ENCODE data around the gene NBAS. TPM values are rescaled to one million over a fixed set of nuclear protein-coding genes. Genes with fewer than 3 reads are reported as not detected.

NBAS gene
- total and polyA plus RNA-seq, 2 of the 13 experiments (the other 11 are each of a cell fraction or from before 2014, with no cell fraction given) = 33.6 to 58.7 TPM

DNA sequence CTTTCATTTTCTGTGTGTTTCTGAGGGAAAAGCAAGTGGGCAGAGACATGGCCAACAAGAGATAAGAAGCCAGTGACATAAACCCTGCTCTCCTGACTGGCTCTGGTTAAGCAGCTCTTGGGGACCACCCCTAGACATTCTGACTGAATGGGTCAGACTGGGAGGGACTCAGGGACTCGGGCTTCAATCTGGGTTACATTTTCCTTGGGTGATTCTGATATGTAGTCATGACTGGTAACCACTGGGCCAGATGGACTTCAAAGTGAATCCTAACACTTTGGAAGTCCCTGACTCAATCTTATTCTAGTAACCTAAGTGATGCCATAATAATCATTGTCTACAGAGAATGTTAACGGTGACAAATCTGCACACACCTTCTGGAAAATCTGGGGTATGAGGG lies 397.8 kb downstream of the NBAS start:
- WGBS (ENCODE audit: low lambda C conversion rate) = 0% methylated on average over 2 of the region's 2 CpGs
- ATAC-seq (no peak), FAIRE-seq (no peak), DNase-seq (ENCODE audit: low spot score) (no peak)
- Histone ChIP-seq H3K27ac (ENCODE audit: extremely low read length, insufficient read depth, low read length) (no peak overlapping the region), H3K4me2 (ENCODE audit: low read depth, low read length) (no peak overlapping the region), H3K79me2 (ENCODE audit: insufficient read depth, low read length) (no peaks in the 10 kb centered on the region), H3K9ac (ENCODE audit: insufficient read depth, low read depth, low read length) (no peak overlapping the region), H2AFZ (ENCODE audit: low read length) (no peak overlapping the region), H4K20me1 (ENCODE audit: insufficient read depth, low read length) (no peaks in the 10 kb centered on the region), H3K27me3 (ENCODE audit: control insufficient read depth in 1 of 2, insufficient read depth in 2 of 2, low read length in 2 of 2) (no peaks in the 10 kb centered on the region), H3K36me3 (replicated peaks in 1 of 2; ENCODE audit: control insufficient read depth in 1 of 2, insufficient read depth in 2 of 2, low read length in 2 of 2) (no peaks in the 10 kb centered on the region), H3K4me1 (ENCODE audit: insufficient read depth, low read length) (peaks cover 6% of the 10 kb centered on the region), H3K9me3 (ENCODE audit: low read length) (no peaks in the 10 kb centered on the region), H3K4me3 (replicated peaks in 1 of 3; ENCODE audit: insufficient read depth in 1 of 3, low read depth in 2 of 3, low read length in 3 of 3) (no peak overlapping the region)
- no TSS peak for BruUV-seq (replicated peaks)
- in situ Hi-C loops (cut with HindIII; ENCODE audit: extremely low pct_ligation_motif_present, low pct_unique_long_range_greater_than_20kb) = no loop called here
- intact Hi-C loops (cut with micrococcal nuclease; ENCODE audit: unreplicated experiment) = no loop called here
- ChIA-PET CTCF (ENCODE audit: low intra/inter-chr PET ratio, low total read pairs) (no interaction called here), POLR2A (no interaction called here)
- TF ChIP-seq SMARCE1 (IDR thresholded peaks at IDR 0.05; ENCODE audit: borderline replicate concordance) (no peak), ZNF672 (CRISPR knock-in tag; IDR thresholded peaks at IDR 0.05) (no peak), SOX5 (CRISPR knock-in tag; IDR thresholded peaks at IDR 0.05; ENCODE audit: borderline replicate concordance) (no peak), ASH2L (IDR thresholded peaks at IDR 0.05; ENCODE audit: insufficient read length, low read depth, low read length) (no peak), SP140L (CRISPR knock-in tag; IDR thresholded peaks at IDR 0.05; ENCODE audit: borderline replicate concordance) (no peak), SIN3B (IDR thresholded peaks at IDR 0.05; ENCODE audit: low read length) (no peak), RFXAP (CRISPR knock-in tag; IDR thresholded peaks at IDR 0.05; ENCODE audit: borderline replicate concordance) (no peak), ZFP41 (CRISPR knock-in tag; IDR thresholded peaks at IDR 0.05; ENCODE audit: borderline replicate concordance) (no peak), LCORL (IDR thresholded peaks at IDR 0.05) (no peak), LCORL (CRISPR knock-in tag; IDR thresholded peaks at IDR 0.05) (no peak)
- TF ChIP-seq, protein P1, sequence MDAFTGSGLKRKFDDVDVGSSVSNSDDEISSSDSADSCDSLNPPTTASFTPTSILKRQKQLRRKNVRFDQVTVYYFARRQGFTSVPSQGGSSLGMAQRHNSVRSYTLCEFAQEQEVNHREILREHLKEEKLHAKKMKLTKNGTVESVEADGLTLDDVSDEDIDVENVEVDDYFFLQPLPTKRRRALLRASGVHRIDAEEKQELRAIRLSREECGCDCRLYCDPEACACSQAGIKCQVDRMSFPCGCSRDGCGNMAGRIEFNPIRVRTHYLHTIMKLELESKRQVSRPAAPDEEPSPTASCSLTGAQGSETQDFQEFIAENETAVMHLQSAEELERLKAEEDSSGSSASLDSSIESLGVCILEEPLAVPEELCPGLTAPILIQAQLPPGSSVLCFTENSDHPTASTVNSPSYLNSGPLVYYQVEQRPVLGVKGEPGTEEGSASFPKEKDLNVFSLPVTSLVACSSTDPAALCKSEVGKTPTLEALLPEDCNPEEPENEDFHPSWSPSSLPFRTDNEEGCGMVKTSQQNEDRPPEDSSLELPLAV (CRISPR knock-in tag; conservative IDR thresholded peaks at IDR 0.05; ENCODE audit: low read depth) = no peak
- TF ChIP-seq, protein P2, sequence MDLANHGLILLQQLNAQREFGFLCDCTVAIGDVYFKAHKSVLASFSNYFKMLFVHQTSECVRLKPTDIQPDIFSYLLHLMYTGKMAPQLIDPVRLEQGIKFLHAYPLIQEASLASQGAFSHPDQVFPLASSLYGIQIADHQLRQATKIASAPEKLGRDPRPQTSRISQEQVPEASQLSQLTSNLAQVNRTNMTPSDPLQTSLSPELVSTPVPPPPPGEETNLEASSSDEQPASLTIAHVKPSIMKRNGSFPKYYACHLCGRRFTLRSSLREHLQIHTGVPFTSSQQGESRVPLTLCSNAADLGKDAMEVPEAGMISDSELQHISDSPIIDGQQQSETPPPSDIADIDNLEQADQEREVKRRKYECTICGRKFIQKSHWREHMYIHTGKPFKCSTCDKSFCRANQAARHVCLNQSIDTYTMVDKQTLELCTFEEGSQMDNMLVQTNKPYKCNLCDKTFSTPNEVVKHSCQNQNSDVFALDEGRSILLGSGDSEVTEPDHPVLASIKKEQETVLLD (CRISPR knock-in tag; IDR thresholded peaks at IDR 0.05; ENCODE audit: low read depth) = no peak
- TF ChIP-seq, protein P3, sequence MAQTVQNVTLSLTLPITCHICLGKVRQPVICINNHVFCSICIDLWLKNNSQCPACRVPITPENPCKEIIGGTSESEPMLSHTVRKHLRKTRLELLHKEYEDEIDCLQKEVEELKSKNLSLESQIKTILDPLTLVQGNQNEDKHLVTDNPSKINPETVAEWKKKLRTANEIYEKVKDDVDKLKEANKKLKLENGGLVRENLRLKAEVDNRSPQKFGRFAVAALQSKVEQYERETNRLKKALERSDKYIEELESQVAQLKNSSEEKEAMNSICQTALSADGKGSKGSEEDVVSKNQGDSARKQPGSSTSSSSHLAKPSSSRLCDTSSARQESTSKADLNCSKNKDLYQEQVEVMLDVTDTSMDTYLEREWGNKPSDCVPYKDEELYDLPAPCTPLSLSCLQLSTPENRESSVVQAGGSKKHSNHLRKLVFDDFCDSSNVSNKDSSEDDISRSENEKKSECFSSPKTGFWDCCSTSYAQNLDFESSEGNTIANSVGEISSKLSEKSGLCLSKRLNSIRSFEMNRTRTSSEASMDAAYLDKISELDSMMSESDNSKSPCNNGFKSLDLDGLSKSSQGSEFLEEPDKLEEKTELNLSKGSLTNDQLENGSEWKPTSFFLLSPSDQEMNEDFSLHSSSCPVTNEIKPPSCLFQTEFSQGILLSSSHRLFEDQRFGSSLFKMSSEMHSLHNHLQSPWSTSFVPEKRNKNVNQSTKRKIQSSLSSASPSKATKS (CRISPR knock-in tag; IDR thresholded peaks at IDR 0.05) = no peak
- TF ChIP-seq, protein P4, sequence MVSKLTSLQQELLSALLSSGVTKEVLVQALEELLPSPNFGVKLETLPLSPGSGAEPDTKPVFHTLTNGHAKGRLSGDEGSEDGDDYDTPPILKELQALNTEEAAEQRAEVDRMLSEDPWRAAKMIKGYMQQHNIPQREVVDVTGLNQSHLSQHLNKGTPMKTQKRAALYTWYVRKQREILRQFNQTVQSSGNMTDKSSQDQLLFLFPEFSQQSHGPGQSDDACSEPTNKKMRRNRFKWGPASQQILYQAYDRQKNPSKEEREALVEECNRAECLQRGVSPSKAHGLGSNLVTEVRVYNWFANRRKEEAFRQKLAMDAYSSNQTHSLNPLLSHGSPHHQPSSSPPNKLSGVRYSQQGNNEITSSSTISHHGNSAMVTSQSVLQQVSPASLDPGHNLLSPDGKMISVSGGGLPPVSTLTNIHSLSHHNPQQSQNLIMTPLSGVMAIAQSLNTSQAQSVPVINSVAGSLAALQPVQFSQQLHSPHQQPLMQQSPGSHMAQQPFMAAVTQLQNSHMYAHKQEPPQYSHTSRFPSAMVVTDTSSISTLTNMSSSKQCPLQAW (CRISPR knock-in tag; IDR thresholded peaks at IDR 0.05) = no peak
- TF ChIP-seq, protein P5, sequence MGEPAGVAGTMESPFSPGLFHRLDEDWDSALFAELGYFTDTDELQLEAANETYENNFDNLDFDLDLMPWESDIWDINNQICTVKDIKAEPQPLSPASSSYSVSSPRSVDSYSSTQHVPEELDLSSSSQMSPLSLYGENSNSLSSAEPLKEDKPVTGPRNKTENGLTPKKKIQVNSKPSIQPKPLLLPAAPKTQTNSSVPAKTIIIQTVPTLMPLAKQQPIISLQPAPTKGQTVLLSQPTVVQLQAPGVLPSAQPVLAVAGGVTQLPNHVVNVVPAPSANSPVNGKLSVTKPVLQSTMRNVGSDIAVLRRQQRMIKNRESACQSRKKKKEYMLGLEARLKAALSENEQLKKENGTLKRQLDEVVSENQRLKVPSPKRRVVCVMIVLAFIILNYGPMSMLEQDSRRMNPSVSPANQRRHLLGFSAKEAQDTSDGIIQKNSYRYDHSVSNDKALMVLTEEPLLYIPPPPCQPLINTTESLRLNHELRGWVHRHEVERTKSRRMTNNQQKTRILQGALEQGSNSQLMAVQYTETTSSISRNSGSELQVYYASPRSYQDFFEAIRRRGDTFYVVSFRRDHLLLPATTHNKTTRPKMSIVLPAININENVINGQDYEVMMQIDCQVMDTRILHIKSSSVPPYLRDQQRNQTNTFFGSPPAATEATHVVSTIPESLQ (CRISPR knock-in tag; conservative IDR thresholded peaks at IDR 0.05) = no peak

All from HepG2 (cell line).